Eye (tissue), 1 donor: ENCODE results near the gene PNLIPRP2.

Source experiments
- DNase-seq: peaks from one replicate; pipeline ENCODE4 v3.0.0-alpha.2; 2015

Gene PNLIPRP2

DNA sequence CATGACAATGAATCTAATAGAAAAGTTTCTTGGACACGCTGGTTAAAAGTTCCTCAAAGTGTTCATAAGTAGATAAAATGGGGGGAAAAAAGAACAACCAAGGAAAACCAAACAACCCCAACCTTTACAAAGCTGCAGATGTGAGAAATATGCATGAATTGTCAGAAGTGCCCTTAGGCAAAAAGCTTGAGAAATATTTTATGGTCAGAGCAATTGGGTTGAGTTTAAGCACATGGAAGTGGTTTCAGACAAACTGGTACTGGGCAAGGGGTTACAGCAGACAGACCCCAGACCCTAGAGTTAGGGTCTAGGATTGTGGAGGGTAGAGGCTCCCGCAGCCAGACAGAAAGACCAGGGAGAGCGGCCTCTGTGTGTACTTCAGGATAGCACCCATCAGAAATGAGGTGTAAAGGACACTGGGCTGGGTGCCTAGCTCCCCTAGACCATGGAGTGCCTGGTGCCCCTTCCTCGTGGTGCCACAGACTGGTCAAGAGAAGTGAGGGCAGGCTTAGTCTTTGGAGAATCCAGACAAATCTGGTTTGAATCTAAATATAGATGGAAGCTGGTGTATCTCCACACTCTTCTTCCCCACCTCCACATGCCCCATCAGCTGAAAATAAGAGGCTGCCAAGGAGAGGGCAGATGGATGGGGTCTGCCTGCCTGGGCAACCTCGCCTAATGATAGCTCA lies 37.3 kb downstream of the PNLIPRP2 start:
- no peak for DNase-seq

DNA sequence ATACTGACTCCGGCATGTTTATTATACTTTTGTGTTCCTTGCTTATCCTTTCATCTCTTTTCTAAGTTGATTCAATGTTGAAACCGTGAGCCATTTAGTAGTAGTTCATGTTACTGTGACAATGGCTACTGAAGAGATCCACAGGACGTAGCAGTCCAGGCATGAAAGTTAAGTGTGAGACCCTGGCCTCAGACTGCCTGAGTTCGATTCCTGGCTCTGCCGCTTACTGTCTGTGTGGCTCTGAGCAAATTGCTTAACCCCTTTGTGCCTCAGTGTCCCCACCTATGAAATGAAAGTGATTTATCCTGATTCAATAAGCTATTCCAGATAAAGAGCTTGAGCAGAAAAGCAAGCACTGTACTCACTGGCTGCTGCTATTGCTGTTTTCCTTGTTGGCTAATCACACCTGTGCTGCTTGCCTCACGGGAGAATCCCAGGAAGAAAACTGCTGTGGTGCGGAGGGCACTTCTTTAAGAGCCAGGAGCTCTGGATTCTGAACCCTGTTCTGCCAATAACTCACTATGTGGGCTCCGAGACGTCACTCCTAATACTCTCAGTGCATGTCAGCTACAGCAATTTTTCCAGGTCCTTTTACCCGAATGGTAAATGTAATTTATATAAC lies 38.4 kb downstream of the PNLIPRP2 start:
- DNase-seq, result no peak

DNA sequence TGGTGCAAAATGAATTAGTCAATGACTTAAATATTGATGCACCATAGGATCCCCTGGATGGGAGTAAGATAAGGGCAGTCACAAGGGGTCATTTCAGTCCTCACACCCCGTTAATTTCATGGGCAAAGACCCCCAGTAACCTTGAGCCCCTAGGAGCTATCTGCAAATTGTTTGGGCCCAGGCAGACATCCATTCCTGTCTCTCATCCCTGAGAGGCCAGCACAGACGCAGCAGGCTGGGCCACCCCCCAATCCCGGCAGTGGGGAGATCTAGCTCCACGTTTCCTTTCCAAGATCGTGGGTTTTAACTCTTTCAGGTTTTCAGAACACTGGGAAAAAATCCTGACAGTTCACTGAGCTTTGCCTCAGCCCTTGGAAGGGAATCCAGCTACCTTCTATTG lies 40.1 kb downstream of the PNLIPRP2 start:
- no peak for DNase-seq

GRCh38 chr10:116663342-116663741 lies 42.6 kb downstream of the PNLIPRP2 start:
- DNase-seq, result no peak

DNA sequence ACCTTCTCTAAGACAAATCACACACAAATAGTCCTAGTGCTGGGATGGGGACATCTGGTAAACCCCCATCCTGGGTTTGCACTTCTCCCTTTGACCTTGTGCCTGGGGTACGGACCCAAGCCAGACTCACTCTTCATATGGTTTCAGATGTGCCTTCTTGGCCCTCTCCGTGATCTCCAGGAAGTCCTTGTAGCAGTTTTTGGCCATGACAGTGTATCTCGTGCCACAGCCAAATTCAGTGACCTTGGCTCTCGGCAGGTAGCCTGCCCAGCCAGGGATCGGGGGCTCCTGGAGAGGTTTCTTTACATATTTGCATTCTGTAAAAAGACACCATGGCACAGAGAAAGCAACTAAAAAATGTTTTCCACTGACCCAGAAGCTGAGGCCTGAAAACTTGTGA lies 43.9 kb downstream of the PNLIPRP2 start:
- DNase-seq, result no peak

DNA sequence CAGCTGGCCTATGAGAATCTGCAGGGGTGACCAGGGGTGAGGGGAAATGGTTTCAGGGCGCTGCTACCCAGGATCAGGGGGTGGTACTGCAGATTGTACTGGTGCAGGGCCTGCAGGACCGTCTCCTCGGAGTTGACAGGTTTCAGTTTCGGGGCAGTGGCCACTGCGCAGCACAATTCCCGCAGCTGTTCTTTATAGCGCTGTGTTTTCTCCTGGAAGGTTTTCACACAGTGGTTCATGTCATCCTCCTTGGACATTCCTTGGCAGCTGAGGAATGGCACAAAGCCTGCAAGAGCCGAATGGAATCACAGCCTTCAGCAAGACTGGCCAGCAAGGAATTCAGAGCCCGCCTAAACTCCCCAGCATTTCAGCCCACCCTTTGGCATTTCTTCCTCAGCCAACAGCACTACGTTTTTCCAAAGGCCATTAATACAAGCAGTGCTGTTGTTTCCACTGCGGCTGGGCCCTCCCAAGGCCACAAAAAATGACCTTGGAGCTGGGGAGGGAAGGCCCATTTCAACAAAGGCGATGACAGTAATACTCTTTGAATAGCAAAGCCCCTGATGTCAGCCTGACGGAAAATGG lies 44.9 kb downstream of the PNLIPRP2 start:
- DNase-seq, result peak; percentile 43

- no peak for DNase-seq
Observed at GRCh38 chr10:116667484-116667883, 46.7 kb downstream of the PNLIPRP2 start.

DNA sequence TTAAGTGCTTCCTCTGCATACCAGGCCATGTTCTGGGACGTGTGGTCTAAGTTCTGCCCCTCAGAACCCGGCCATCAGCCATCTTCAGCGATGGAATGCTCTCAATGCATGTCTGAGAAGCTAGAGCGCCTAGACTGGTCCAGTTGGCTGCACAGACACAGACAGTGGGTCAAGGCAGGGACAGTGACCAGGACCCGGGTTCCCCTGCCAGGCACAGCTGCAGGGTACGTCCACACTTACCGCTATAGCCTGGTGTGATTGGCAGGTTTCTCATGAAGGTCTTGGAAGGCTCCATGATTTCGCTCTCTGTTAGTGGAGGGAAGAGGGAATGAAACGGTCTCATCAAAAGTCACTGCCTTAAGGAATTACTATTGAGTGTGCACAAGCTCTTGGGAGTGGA lies 47.3 kb downstream of the PNLIPRP2 start:
- no peak for DNase-seq

DNA sequence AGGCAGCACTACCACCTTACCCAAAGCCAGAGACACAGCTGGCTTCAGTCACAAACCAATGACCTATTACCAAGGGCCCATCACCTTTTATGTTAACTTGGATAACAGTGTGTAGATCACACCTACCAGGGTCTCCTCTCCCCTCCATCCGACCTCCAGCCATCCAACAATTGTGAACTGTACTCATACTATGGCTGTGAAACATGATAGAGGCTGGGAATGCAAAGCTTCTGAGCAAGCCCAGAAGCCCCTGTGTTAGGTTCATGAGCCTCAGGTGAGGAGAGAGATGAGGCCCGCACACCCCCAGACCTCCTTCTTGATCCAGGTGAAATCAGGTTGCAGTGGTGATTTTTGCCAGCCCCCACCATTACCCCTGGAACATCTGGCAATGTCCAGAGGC lies 47.7 kb downstream of the PNLIPRP2 start:
- DNase-seq, result no peak

GRCh38 chr10:116669080-116669479 lies 48.3 kb downstream of the PNLIPRP2 start:
- no peak for DNase-seq

DNA sequence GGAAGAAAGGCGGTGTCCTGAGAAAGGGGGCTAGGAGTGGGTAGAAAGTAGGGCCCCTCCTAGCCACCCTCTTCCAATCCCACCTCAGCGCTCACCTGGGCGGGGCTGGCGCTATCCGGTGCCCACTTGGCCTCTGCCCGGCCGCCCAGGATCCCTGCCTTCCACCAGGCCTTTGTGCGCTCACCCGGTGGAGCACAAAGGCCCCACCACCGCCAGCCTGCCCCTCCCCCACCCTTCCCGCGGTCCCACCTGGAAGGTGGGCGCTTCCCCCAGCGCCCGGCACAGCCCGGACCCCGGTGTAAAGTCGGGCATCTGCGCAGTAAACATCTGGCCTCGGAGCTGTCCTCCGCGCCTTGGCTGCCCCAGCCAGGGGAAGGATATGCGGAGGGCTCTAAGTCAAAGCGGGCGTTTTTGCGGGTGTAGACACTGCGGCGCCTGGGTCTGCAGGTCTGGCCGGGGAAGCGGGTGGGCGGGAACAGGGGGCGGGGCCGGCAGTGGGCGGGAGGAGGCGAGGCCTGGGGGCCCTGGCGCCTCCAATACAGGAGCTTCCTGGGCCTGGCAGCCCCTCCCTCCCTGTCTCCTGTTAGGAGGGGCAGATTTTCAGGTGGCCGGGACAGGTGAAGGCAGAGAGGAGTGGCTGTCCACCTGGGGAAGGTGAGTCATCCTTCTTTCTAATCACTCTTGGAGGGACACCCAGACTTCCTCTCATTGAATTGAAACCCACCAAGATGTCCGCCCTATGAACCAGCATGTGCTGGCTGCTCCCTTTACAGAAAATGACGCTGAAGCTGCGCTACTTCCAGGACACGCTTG lies 49.3 kb downstream of the PNLIPRP2 start:
- DNase-seq, result peak; percentile 54

DNA sequence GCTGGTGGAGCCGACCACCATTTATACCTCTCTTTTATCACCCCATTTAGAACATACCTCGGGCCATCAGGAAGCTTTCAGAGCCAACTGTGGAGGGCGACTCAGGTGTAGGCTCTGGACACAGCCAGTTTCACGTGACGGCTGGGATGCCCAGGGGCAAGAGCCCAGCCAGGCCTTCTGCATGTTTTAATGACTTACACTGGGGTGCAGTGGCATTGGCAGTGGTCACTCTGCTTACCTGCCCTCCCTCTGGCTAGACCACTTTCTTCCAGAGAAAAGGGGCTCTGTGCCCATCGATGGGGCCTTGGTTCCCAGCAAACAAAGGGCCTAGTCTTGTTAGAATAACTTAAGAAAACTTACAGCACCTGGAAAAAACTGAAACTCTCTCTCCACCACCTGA lies 50.0 kb downstream of the PNLIPRP2 start:
- DNase-seq, result no peak

DNA sequence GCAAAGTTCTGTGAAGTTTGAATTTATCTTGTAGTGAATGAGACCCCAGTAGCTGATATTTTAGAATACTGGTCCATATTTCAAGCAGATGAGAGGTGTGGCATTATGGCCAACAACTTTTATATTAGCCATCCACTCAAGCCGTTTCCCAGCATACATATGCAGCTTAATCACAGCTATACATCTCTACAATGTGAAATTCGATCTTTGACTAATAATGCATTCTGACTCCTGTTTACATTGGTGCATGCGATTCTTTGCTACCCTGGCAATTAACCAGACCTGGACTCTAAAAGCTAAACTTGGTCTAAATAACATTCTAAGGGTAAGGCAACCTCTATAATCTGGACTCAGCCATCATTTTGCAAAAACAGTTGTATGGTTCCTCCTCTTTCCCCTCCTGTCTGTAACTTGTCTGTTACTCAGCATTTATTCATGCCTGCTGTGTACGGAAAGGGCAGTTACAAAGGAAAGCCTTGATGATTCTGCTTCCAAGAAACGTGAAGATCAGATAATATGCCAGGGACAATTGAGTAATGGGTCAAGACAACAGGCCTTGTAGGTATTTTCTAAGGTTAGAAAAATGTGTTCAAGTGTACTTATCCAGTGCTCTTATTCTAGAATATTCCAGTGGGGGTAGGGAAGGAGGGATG lies 50.6 kb downstream of the PNLIPRP2 start:
- no peak for DNase-seq

DNA sequence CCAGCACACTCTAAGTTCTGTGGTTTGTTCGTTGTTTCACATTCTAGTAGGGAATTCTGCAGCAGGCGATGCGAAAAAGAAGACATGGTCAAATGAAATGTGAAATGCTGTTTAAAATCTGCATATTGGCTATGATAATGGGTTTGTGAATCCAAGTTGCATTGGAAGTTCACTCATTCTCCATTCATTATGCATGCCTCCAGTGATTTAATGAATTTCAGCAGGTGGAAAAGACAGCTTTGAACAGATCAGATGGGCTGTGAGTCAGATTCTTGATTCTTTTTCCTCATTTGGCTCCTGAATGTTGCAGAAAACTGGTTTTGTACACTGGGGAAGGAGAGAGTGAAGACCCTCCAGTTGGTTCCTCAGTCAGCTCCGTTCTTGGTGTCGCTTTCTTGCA lies 52.1 kb downstream of the PNLIPRP2 start:
- DNase-seq, result no peak

DNA sequence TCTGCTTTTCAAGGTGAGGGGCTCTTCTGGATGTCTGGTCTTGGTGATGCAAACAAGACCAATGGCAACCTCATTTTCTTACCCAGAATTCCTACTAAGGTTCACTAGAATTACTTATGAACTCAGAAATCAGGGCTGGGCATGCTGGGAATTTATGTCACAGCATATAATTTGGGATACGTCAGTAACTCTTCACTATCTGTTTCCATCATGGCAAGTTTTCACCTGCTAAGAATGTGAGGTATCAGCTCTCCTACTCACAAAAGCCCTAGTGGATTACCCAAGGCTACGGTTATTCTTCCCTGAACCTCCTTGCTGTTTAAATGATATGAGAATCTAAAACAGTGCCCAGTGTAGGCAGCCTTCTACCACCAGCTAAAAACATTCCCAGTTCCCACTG lies 53.1 kb downstream of the PNLIPRP2 start:
- no peak for DNase-seq

GRCh38 chr10:116674901-116675423 lies 54.2 kb downstream of the PNLIPRP2 start:
- no peak for DNase-seq

GRCh38 chr10:116676118-116676517 lies 55.4 kb downstream of the PNLIPRP2 start:
- DNase-seq, result no peak

DNA sequence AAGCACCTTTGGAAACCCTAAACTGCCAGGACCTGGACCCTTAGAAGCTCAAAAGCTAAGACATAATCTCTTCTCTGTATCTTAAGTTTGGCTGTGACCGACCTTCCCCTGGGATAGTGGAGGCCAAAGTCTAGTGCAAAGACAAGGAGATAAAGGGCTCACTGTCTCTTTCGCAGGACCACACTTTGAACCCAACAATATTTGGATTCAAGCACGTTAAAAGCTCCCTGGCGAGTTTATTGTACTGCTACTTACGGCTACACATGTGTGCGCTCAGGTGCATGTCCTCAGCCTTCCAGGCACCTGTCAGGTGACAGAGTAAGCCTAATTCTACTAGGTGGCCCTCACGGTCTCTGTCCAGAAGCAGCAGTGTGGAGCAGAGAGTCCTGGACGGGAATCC lies 55.9 kb downstream of the PNLIPRP2 start:
- no peak for DNase-seq

GRCh38 chr10:116679351-116679750 lies 58.6 kb downstream of the PNLIPRP2 start:
- no peak for DNase-seq

DNA sequence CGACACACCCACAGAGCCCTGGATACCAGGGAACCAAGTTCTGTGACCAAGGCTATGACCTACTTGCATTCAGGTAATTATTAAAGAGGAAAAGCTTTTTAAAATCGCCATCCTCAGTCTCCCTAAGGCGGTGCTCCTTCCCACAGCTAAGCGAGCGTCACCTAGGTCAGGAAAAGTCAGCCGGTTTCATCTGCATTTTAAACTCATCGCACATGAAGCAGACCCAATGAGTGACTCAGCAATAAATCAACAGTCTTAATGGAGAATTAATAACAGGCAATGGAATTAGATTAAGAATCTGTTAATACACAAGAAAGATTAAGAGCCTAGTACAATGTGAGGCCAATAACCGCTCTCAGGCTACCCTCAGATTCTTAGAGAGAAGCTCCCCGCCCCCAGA lies 62.4 kb downstream of the PNLIPRP2 start:
- no peak for DNase-seq

DNA sequence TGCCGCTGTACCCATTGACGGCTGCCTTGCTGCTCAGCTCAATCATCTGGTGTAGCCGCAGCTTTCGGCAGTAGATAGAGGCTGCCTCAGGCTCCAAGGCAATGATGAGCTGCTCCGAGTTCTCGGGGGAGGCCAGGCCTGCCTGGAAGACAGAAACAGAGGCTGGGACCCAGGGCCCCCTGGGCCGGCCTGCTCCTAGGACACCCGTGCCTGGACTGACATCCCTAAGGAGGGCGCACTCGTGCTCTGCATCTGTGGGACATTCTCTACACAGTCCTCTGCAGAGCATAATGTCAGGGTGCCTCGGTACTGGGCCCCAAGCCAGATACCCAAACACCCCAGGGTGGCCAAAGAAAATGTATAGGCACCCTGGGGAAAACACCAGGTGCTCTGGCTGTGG lies 63.1 kb downstream of the PNLIPRP2 start:
- DNase-seq, result no peak

DNA sequence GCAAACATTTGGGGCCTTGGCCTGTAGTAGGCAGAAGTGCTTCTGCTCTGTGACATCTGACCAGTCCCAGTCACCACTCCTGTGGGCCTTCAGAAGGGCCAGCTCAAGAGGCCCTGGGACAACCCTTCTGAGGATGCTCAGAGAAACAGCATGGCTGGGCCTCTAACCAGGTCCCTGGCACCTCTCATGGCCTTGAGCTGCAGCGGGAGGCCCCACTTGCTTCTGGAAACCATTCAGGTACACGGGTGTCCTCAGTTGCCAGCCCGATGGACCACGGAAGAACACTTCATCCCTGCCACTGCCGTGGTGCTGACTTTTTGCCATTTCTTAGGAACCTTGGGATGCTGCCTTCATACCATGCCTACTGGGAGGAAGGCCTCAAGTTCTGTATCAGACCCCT lies 64.0 kb downstream of the PNLIPRP2 start:
- no peak for DNase-seq

DNA sequence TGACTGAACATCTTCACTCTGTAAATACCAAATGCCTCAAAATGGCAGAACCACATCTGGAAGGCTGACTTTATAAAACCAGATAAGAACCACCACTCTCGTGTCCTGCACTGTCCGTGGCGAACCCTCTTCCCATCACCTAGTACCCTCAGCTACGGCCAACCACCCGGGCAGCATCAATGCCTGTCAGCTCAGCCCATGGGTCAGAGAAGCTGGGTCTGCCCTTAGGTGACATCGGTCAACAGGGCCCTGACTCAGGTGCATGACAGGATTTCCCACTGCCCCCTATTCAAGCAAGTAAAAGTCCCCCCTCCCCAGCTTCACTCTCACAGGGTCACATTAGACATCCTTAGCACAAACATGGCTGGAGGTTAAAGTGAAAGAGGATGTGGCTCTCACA lies 65.1 kb downstream of the PNLIPRP2 start:
- DNase-seq, result no peak
